ENCODE results near the gene DGKQ. TPM values are rescaled to one million over a fixed set of nuclear protein-coding genes. Genes with fewer than 3 reads are reported as not detected.
"Not testable (repeated sequence)": the region's sequence is repeated elsewhere in the genome, so short reads cannot be mapped to it uniquely, and the experiment has no call there.

Gene DGKQ
- total RNA-seq, 1 experiment from 2014 or later, result 11.8 TPM

DNA sequence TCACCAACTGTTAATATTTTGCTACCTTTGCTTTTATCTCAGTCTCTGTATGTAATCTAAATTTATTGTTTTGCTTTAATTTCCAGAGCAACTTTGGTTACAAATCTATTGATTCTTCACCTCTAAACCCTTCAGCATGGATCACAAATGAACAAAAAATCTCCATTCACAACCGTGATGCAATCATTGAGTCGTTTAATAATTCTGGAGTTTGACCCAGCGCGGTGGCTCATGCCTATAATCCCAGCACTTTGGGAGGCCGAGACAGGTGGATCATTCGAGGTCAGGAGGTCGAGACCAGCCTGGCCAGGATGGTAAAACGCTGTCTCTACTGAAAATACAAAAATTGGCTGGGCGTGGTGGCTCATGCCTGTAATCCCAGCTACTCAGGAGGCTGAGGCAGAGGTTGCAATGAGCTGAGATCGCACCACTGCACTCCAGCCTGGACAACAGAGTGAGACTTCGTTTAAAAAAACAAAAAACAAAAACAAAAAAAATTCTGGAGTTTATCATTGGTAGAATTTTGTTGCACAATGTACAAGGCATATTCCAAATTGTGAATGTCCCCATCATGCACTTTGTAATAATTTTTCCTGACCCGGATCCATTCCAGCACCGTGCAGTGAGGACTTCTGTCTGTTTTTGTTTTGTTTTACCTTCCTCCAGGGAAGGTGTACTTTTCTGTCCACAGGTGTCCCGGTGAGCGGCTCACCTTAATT is 11.1 kb upstream of the DGKQ start:
- no TSS peak for BruUV-seq (replicated peaks)
- no peak for DNase-seq
- peaks cover 17% of the 10 kb centered on the region for H3K36me3 Mint-ChIP-seq (ENCODE audit: insufficient read depth, unreplicated experiment)
- peaks cover 8% of the 10 kb centered on the region for H3K4me1 Mint-ChIP-seq (ENCODE audit: low read depth, unreplicated experiment)
- peak overlapping the region; percentile 55 for H3K4me3 Mint-ChIP-seq (ENCODE audit: low read depth, unreplicated experiment)
- no peaks in the 10 kb centered on the region for H3K9me3 Mint-ChIP-seq (ENCODE audit: low read depth, unreplicated experiment)
- CTCF ChIA-PET, result interaction anchor here (0.6 kb wide), 1 partner anchor 213 kb away, joined by 5 read pairs; no protein-coding TSS in a partner anchor
- TF ChIP-seq, protein P1, sequence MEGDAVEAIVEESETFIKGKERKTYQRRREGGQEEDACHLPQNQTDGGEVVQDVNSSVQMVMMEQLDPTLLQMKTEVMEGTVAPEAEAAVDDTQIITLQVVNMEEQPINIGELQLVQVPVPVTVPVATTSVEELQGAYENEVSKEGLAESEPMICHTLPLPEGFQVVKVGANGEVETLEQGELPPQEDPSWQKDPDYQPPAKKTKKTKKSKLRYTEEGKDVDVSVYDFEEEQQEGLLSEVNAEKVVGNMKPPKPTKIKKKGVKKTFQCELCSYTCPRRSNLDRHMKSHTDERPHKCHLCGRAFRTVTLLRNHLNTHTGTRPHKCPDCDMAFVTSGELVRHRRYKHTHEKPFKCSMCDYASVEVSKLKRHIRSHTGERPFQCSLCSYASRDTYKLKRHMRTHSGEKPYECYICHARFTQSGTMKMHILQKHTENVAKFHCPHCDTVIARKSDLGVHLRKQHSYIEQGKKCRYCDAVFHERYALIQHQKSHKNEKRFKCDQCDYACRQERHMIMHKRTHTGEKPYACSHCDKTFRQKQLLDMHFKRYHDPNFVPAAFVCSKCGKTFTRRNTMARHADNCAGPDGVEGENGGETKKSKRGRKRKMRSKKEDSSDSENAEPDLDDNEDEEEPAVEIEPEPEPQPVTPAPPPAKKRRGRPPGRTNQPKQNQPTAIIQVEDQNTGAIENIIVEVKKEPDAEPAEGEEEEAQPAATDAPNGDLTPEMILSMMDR (IDR thresholded peaks at IDR 0.05; ENCODE audit: unreplicated experiment), result no peak
- intact Hi-C loops (cut with micrococcal nuclease; ENCODE audit: unreplicated experiment), result no loop called here
- no peaks in the 10 kb centered on the region for H3K27me3 Mint-ChIP-seq (ENCODE audit: unreplicated experiment)
- H3K27ac Mint-ChIP-seq (ENCODE audit: unreplicated experiment), result no peak overlapping the region

DNA sequence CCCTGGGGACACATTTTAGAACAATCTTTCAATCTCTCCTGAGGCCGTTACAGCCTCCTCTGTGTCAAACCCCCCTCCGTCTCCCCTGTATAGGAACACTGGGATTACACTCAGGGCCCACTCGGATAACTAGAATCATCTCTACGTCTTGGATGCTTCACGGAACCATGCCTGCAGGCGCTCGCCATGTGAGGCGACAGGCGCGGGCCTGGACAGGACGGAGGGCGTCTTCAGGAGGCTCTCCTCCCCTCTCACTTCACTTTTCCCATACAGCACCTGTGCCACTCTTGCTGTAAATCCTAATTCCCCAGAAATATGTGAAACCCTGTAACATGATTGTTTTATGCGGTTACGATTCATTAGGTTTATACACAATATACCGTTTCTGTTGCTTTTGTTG is 9.4 kb upstream of the DGKQ start:
- Mint-ChIP-seq H3K4me3 (ENCODE audit: low read depth, unreplicated experiment) (no peak overlapping the region), H3K27me3 (ENCODE audit: unreplicated experiment) (no peaks in the 10 kb centered on the region), H3K4me1 (ENCODE audit: low read depth, unreplicated experiment) (peaks cover 8% of the 10 kb centered on the region), H3K9me3 (ENCODE audit: low read depth, unreplicated experiment) (no peaks in the 10 kb centered on the region), H3K27ac (ENCODE audit: unreplicated experiment) (no peak overlapping the region), H3K36me3 (ENCODE audit: insufficient read depth, unreplicated experiment) (peaks cover 13% of the 10 kb centered on the region)
- intact Hi-C loops (cut with micrococcal nuclease; ENCODE audit: unreplicated experiment), result no loop called here
- BruUV-seq (replicated peaks), result no TSS peak
- DNase-seq, result no peak
- TF ChIP-seq, protein P1 (IDR thresholded peaks at IDR 0.05; ENCODE audit: unreplicated experiment), result no peak
- CTCF ChIA-PET, result no interaction called here

DNA sequence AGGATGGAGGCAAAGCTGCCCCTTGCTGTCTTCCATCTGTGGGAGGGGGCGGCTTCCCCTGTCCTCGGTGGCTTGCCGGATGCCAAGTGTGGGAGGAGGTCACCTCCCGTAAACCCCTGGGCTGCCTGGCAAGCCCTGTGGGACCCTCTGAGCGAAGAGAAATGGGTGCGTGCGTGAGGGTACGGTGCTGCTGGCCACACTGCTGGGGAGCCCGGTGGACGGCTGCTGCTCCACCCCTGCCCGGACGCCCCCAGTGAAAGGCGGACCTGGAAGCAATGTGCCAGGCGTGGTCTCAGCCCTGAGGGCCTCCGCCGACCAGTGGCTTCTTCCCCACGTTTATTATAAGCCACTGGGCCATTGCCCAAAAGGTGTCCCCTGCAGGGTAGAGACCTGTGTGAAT is 8.9 kb upstream of the DGKQ start:
- H3K4me1 Mint-ChIP-seq (ENCODE audit: low read depth, unreplicated experiment), result peaks cover 8% of the 10 kb centered on the region
- intact Hi-C loops (cut with micrococcal nuclease; ENCODE audit: unreplicated experiment), result no loop called here
- no peak overlapping the region for H3K27ac Mint-ChIP-seq (ENCODE audit: unreplicated experiment)
- no peaks in the 10 kb centered on the region for H3K27me3 Mint-ChIP-seq (ENCODE audit: unreplicated experiment)
- CTCF ChIA-PET, result no interaction called here
- no TSS peak for BruUV-seq (replicated peaks)
- DNase-seq, result no peak
- H3K36me3 Mint-ChIP-seq (ENCODE audit: insufficient read depth, unreplicated experiment), result peaks cover 8% of the 10 kb centered on the region
- no peaks in the 10 kb centered on the region for H3K9me3 Mint-ChIP-seq (ENCODE audit: low read depth, unreplicated experiment)
- H3K4me3 Mint-ChIP-seq (ENCODE audit: low read depth, unreplicated experiment), result no peak overlapping the region
- TF ChIP-seq, protein P1 (IDR thresholded peaks at IDR 0.05; ENCODE audit: unreplicated experiment), result no peak

DNA sequence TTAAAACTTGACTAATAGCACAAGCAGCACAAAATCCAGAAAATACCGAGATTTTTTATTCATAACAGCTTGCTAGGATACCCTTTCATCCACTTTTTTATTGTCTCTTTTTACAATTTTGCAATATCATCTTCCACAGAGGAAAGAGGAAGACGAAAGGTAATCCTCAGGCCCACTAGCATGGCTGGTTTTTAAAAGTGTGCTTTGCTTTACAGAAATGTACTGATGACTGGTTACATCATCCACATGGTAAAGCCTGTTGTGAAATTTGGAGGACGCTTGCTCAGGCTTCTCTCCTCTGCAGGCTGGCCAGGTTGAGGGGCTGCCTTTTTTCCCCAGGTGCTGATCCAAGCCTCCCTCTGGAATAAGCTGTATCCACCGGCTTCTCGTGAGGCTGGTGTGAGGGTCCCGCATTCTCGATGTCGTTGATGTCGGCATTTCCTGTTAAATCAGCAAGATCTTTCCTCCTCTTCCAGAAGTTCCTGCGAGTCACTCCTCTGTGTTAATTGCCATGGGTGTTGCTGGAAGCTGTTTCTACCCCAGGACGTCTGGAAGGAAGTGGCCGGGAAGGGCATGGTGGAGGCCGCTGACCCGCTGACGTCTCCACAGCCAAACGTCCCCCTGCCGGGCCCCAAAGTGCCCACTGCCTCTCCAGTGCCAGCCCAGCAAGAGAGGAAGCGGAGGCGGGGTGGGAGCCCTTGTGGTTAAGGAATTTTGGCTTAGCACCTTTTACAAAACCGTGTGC is 5.8 kb upstream of the DGKQ start:
- Mint-ChIP-seq H3K9me3 (ENCODE audit: low read depth, unreplicated experiment) (no peaks in the 10 kb centered on the region), H3K4me3 (ENCODE audit: low read depth, unreplicated experiment) (no peak overlapping the region), H3K4me1 (ENCODE audit: low read depth, unreplicated experiment) (peaks cover 7% of the 10 kb centered on the region), H3K27ac (ENCODE audit: unreplicated experiment) (no peak overlapping the region), H3K36me3 (ENCODE audit: insufficient read depth, unreplicated experiment) (no peaks in the 10 kb centered on the region), H3K27me3 (ENCODE audit: unreplicated experiment) (no peaks in the 10 kb centered on the region)
- TF ChIP-seq, protein P1 (IDR thresholded peaks at IDR 0.05; ENCODE audit: unreplicated experiment), result no peak
- intact Hi-C loops (cut with micrococcal nuclease; ENCODE audit: unreplicated experiment), result no loop called here
- no TSS peak for BruUV-seq (replicated peaks)
- CTCF ChIA-PET, result no interaction called here
- no peak for DNase-seq

DNA sequence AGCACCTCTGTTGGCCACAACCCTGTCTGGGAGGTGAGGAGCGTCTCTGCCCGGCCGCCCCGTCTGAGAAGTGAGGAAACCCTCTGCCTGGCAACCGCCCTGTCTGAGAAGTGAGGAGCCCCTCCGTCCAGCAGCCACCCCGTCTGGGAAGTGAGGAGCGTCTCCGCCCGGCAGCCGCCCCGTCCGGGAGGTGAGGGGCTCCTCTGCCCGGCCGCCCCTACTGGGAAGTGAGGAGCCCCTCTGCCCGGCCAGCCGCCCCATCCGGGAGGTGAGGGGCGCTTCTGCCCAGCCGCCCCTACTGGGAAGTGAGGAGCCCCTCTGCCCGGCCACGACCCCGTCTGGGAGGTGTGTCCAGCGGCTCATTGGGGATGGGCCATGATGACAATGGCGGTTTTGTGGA is 2.6 kb upstream of the DGKQ start:
- intact Hi-C loops (cut with micrococcal nuclease; ENCODE audit: unreplicated experiment); H3K4me3 Mint-ChIP-seq (ENCODE audit: low read depth, unreplicated experiment): not testable (repeated sequence)

More for the DNA sequence above, 2.6 kb upstream of the DGKQ start:
- H3K27ac Mint-ChIP-seq (ENCODE audit: unreplicated experiment); DNase-seq; CTCF ChIA-PET; H3K9me3 Mint-ChIP-seq (ENCODE audit: low read depth, unreplicated experiment); H3K27me3 Mint-ChIP-seq (ENCODE audit: unreplicated experiment); H3K4me1 Mint-ChIP-seq (ENCODE audit: low read depth, unreplicated experiment); H3K36me3 Mint-ChIP-seq (ENCODE audit: insufficient read depth, unreplicated experiment); BruUV-seq (replicated peaks): not testable (repeated sequence)
